ENCODE results near the gene LMNTD1.

Gene LMNTD1

DNA sequence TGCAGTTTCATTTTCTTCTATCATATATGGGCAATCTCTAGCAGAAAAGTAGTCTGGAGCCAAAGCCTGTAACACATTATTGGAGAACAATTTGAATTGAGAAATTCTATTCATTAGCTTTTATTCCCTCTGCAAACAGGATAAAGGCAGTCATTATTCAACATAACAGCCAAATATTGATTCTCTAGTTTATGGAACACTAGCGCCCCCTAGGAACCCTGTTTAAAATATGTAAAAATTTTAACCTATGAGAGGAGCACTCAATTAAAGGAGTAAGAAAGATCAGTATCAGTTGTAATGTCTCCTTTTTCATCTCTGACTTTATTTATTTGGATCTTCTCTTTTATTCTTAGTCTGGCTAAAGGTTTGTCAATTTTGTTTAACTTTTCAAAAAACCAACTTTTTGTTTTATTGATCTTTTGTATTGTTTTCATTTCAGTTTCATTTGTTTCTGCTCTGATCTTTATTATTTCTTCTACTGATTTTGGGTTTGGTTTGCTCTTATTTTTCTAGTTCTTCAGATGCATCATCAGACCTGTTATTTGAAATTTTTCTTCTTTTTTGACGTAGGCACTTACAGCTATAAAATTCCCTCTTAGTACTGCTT lies 4.8 kb upstream of the LMNTD1 start:
- no peaks in the 10 kb centered on the region for H3K27me3 ChIP-seq (ENCODE audit: low read length)
- no peak overlapping the region for H3K4me2 ChIP-seq (ENCODE audit: low read depth, low read length, poor library complexity, severe bottlenecking)
- H3F3A ChIP-seq (ENCODE audit: insufficient read depth) = no peaks in the 10 kb centered on the region
- no peaks in the 10 kb centered on the region for H3K9me2 ChIP-seq (replicated peaks; ENCODE audit: insufficient read depth, low read length)
- H2AFZ ChIP-seq (ENCODE audit: low read depth, low read length, severe bottlenecking) = no peak overlapping the region
- no peak overlapping the region for H3K4me3 ChIP-seq (ENCODE audit: insufficient read depth, low read length, poor library complexity, severe bottlenecking)
- H4K20me1 ChIP-seq (ENCODE audit: low read depth, low read length) = no peaks in the 10 kb centered on the region
- H3K9ac ChIP-seq (ENCODE audit: low read length) = no peak overlapping the region
- H3K36me3 ChIP-seq (ENCODE audit: low read length) = no peaks in the 10 kb centered on the region
- H3K79me2 ChIP-seq (ENCODE audit: insufficient read depth, low read length) = no peaks in the 10 kb centered on the region
- no peak for TF ChIP-seq EZH2phosphoT487 (conservative IDR thresholded peaks at IDR 0.05; ENCODE audit: low read length)
- TF ChIP-seq, protein P1, sequence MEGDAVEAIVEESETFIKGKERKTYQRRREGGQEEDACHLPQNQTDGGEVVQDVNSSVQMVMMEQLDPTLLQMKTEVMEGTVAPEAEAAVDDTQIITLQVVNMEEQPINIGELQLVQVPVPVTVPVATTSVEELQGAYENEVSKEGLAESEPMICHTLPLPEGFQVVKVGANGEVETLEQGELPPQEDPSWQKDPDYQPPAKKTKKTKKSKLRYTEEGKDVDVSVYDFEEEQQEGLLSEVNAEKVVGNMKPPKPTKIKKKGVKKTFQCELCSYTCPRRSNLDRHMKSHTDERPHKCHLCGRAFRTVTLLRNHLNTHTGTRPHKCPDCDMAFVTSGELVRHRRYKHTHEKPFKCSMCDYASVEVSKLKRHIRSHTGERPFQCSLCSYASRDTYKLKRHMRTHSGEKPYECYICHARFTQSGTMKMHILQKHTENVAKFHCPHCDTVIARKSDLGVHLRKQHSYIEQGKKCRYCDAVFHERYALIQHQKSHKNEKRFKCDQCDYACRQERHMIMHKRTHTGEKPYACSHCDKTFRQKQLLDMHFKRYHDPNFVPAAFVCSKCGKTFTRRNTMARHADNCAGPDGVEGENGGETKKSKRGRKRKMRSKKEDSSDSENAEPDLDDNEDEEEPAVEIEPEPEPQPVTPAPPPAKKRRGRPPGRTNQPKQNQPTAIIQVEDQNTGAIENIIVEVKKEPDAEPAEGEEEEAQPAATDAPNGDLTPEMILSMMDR (IDR thresholded peaks at IDR 0.05; ENCODE audit: insufficient read depth, low read length, poor library complexity, severe bottlenecking) = peak; percentile 38
- H3K27ac ChIP-seq (ENCODE audit: low read depth, low read length) = no peak overlapping the region
- H3K9me3 ChIP-seq (ENCODE audit: insufficient read depth, low read length) = no peaks in the 10 kb centered on the region

- H3F3A ChIP-seq (ENCODE audit: insufficient read depth) = no peaks in the 10 kb centered on the region
- no peak overlapping the region for H3K27ac ChIP-seq (ENCODE audit: low read depth, low read length)
- no peak overlapping the region for H3K4me3 ChIP-seq (ENCODE audit: insufficient read depth, low read length, poor library complexity, severe bottlenecking)
- H3K9me2 ChIP-seq (replicated peaks; ENCODE audit: insufficient read depth, low read length) = no peaks in the 10 kb centered on the region
- no peak overlapping the region for H3K4me2 ChIP-seq (ENCODE audit: low read depth, low read length, poor library complexity, severe bottlenecking)
- no peaks in the 10 kb centered on the region for H3K36me3 ChIP-seq (ENCODE audit: low read length)
- H3K27me3 ChIP-seq (ENCODE audit: low read length) = no peaks in the 10 kb centered on the region
- H2AFZ ChIP-seq (ENCODE audit: low read depth, low read length, severe bottlenecking) = no peak overlapping the region
- H4K20me1 ChIP-seq (ENCODE audit: low read depth, low read length) = no peaks in the 10 kb centered on the region
- no peaks in the 10 kb centered on the region for H3K9me3 ChIP-seq (ENCODE audit: insufficient read depth, low read length)
- TF ChIP-seq, protein P1 (IDR thresholded peaks at IDR 0.05; ENCODE audit: insufficient read depth, low read length, poor library complexity, severe bottlenecking) = no peak
- TF ChIP-seq EZH2phosphoT487 (conservative IDR thresholded peaks at IDR 0.05; ENCODE audit: low read length) = no peak
- H3K9ac ChIP-seq (ENCODE audit: low read length) = no peak overlapping the region
- H3K79me2 ChIP-seq (ENCODE audit: insufficient read depth, low read length) = no peaks in the 10 kb centered on the region
Measured at GRCh38 chr12:25556153-25556552, 3.1 kb upstream of the LMNTD1 start.

DNA sequence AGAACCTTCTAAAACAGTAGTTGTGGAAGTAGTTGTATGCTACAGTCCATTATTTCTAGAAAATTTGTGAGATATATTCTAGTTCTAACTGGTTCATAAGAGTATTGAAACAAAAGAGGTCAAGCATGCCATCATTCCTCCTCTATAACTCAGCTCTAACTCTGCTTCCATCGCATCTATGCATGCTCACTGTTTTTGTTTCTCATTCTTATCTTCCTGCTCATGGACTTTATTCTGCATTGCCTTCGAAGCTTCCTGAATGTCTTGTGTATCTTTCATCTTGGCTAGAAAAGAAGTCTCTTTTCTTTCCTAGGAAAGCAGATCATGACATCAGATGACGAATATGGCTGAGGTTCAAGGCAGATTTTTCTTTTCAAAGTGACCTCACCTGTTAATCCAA lies 402 bp downstream of the LMNTD1 start:
- H3K9me3 ChIP-seq (ENCODE audit: insufficient read depth, low read length) = no peaks in the 10 kb centered on the region
- no peak overlapping the region for H3K4me3 ChIP-seq (ENCODE audit: insufficient read depth, low read length, poor library complexity, severe bottlenecking)
- H3K27me3 ChIP-seq (ENCODE audit: low read length) = no peaks in the 10 kb centered on the region
- no peaks in the 10 kb centered on the region for H3K79me2 ChIP-seq (ENCODE audit: insufficient read depth, low read length)
- no peak overlapping the region for H3K4me2 ChIP-seq (ENCODE audit: low read depth, low read length, poor library complexity, severe bottlenecking)
- H3K9ac ChIP-seq (ENCODE audit: low read length) = no peak overlapping the region
- H3K36me3 ChIP-seq (ENCODE audit: low read length) = no peaks in the 10 kb centered on the region
- no peak overlapping the region for H3K27ac ChIP-seq (ENCODE audit: low read depth, low read length)
- TF ChIP-seq, protein P1 (IDR thresholded peaks at IDR 0.05; ENCODE audit: insufficient read depth, low read length, poor library complexity, severe bottlenecking) = no peak
- TF ChIP-seq EZH2phosphoT487 (conservative IDR thresholded peaks at IDR 0.05; ENCODE audit: low read length) = no peak
- H3K9me2 ChIP-seq (replicated peaks; ENCODE audit: insufficient read depth, low read length) = no peaks in the 10 kb centered on the region
- H2AFZ ChIP-seq (ENCODE audit: low read depth, low read length, severe bottlenecking) = no peak overlapping the region
- no peaks in the 10 kb centered on the region for H3F3A ChIP-seq (ENCODE audit: insufficient read depth)
- H4K20me1 ChIP-seq (ENCODE audit: low read depth, low read length) = no peaks in the 10 kb centered on the region
